ENCODE data around the gene STEAP4.
"Not testable (repeated sequence)": the region's sequence is repeated elsewhere in the genome, so short reads cannot be mapped to it uniquely, and the experiment has no call there.

STEAP4 gene

DNA sequence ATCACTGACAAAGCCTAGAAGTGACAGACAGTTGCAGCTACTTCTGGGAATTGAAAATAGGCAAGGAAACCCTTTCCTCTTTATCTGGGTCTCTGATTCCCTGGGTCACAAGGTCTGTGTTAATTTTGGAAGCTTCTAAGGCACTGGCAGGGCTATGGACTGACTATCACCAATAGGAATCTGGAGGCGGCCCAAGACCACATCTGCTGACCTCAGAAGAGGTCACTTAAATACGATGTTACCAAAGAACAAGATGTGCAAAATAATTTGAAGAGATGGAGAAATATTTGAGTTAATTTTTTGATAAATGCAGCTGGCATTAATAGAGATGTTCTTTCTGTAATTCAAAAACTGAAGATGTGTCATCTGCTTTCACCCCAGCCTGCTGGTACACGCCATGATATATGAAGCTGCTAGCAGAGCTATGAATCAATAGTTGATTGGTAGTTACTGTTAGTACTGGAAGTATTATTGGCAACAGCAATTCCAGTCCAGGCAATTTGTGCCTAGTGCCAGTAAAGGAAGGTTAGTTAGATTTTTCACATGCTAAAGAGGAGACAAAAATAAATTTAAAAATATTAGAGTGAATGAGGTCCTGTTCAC is 5.5 kb upstream of the STEAP4 start:
- DNase-seq (ENCODE audit: low read depth), result no peak

DNA sequence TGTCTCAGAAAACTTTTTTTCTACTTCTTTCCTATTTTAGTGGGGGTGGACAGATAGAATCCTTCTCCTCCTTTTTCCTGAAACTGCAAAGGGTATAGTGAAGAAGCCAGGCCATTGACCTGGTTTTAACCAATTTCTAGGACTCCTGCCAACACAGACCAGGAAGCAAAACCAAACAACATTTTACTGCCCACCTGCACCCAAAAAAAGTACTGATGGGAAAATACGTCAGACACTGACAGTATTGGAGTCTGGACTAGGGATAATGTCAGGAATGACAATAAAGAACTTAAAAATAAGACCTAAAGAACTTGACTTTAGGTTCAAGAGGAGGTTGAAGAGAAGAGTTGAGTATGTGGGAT is 5.0 kb upstream of the STEAP4 start:
- DNase-seq (ENCODE audit: low read depth), result no peak

DNA sequence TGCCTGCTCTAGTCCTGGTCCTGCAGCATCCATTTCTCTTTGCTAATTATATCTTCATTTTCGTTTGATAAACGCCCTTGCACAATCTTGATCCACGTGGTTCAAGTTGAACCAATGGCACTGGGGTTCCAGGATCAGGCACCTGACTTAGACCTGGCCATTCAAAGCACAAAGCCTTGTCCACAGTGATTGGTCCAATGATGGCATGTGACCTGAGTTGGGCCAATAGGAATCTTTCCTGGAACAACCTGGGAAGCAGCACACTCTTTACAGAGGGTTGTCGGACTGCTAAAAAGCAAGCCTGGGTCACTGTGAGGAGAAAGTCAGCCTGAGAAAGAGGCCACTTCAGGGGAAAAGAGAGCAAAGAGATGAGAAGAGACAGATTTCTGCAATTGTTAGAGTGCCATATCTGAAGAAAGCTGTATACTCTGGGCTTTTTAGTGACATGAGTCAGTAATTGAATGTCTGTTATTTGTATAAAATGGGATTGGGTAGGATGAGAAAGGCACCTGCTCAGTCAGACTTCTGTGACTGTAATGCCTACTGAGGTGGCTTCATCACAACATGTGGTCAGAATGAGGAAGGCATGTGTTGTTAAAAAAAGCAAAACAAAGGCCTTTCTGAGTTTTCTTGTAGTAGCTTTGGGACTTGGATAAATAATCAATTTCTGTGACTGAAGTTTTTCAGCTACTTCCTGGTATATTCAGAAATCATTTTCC is 4.4 kb upstream of the STEAP4 start:
- no peak for DNase-seq (ENCODE audit: low read depth)

DNA sequence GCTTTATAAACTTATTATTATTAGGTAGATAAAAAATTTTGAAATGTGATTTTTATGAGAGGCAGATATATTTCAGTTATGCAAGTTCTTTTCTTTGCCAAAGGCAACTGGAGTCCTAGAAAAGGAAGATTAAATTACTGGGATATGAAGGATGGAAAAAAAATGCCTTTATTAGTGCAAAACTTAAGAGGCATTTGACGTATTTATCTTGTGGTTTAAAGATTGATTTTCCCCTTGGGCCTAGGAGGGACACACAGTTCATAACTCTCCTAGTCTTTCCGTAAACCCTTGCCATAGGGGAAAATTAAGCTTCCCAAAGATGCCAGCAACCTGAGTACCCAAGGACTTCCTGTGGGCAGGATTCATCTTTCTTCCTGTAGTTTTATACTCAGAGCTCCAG is 3.1 kb upstream of the STEAP4 start:
- no peak for DNase-seq (ENCODE audit: low read depth)

DNA sequence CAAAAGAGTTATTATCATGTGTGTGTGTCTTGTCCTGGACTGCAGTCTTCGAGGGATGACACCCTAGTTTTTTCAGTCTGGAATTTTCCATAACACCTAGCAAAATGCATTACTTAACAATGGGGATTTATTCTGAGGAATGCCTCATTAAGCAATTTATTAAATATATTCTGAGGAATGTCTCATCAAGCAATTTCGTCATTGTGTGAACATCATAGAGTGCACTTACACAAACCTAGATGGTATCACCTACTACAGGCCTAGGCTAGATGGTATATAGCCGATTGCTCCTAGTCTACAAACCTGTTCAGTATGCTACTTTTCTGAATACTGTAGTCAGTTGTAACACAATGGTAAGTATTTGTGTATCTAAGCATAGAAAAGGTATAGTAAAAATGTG is 1.1 kb upstream of the STEAP4 start:
- DNase-seq (ENCODE audit: low read depth), result no peak

DNA sequence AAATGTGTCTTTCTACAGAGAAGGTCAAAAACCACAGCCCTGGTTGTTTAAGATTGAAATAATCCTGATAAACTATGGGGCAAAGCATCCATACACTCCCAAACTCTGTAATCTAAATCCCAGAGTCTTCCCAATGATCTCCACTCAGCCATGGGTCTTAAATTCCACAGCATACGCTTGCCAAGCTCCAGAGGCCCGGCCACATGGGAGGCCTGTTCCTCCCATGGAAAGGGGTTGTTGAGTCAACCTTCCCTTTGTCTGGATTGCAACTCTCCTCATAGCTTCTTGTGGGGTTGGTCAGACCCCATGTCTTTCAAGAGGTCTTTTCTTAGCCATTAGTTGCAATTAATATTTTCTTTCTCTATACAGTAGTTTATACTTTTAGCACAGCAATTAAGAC is 718 bp upstream of the STEAP4 start:
- DNase-seq (ENCODE audit: low read depth), result no peak

DNA sequence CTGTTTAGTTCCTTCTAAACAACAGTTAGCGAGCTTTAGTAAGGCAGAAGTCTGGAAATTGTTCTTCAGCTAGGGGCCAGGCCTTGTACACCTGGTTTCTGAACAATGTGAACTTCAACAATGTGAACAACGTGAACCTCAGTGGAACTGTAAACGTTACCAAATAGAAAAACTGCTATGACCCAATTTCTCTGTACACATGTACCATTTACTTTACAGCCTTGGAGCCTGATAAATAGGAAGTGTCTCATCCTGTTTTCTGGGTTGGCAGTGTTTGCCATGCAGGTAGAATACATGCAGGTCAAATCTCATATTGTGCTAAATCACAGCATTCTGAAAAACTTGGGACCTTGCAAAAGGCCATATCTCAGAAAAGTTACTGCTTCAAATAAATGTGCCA is 1.6 kb downstream of the STEAP4 start:
- DNase-seq (ENCODE audit: low read depth), result no peak

DNA sequence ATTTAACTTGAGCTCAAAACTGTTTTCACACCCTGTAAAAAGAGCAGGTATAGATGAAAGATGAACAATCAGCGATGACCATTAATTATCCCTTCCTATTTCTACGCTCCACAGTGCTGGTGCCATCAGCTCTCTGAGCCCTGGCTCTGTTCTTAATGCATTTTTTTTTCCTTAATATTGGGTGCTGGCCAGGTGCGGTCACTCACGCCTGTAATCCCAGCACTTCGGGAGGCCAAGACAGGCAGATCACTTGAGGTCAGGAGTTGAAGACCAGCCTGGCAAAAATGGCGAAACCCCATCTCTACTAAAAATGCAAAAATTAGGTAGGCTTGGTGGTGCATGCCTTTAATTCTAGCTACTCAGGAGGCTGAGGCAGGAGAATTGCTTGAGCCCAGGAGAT is 4.2 kb downstream of the STEAP4 start:
- no peak for DNase-seq (ENCODE audit: low read depth)

DNA sequence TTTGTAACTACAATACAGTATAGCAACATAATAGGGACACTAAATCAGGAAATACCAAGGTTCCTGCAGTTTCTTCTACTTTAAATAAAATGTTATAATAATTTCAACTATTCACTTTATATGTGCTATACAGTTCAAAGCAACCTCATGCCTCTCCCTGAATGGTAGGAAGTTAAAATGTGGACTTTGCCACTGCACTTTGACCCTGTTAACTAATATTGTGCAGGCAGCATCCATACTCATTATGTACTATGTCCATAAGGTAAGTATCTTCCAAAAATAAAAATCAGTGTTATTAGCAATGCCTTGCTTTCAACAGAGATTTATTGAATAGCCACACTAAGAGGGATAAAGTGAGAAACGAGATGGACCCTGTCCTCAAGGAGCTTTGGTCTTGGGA is 4.8 kb downstream of the STEAP4 start:
- DNase-seq (ENCODE audit: low read depth), result no peak

DNA sequence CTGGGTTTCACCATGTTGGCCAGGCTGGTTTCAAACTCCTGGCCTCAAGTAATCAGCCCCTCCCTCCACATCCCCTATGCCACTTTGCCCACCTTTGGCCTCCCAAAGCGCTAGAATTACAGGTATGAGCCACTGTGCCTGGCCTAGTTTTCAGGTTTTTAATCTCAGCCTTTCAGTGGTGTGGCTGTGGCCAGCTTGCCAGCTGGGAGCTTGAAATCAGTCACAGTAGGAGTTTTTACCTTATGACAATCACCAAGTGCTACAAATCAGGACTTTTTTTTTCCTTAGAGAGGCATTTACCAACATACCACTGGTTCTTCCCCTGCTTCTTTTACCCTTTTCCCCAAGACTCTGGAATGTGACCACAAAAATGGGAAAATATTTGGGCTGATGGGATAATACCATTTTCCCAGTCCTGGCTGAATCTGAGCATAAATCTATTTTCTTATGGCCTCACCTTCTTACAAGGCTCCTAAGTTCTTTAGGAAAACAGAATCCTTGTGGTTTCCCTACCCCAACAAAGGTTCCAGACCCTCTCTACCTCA is 6.2 kb downstream of the STEAP4 start:
- DNase-seq (ENCODE audit: low read depth), result no peak

DNA sequence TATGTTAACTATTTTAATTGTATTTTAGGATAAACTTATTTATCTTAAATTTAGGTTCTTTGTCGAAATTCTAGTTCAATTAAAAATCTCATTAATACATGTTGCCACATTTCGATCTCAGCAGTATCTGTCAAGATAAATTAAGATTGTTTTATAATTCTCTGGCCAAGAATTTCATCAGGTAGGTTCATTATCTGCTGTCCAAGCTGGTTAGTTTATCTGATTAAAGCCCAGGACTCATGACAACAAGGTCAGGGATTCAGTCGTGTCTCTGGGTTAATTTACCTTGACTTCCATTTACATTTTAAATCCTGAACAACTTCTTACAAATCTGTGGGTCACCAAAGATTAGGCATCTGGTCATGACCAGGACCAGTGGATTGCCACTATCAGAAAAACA is 7.6 kb downstream of the STEAP4 start:
- DNase-seq (ENCODE audit: low read depth), result no peak

DNA sequence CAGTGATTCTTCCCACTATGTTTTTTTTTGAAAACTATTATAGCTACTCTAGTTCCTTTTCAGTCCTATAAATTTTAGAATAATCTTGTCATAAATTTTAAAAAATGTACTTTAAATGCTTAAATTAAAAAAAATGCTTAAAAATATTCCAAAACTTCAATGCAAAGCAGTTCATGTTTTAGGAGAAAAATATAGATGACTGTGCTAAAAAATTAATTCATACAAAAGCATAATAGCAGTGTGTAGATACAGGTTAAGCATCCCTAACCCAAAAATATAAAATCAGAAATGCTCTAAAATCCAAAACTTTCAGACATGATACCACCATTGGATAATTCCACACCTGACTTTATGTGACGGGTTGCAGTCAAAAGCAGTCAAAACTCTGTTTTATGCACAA is 12.8 kb downstream of the STEAP4 start:
- no peak for DNase-seq (ENCODE audit: low read depth)

DNA sequence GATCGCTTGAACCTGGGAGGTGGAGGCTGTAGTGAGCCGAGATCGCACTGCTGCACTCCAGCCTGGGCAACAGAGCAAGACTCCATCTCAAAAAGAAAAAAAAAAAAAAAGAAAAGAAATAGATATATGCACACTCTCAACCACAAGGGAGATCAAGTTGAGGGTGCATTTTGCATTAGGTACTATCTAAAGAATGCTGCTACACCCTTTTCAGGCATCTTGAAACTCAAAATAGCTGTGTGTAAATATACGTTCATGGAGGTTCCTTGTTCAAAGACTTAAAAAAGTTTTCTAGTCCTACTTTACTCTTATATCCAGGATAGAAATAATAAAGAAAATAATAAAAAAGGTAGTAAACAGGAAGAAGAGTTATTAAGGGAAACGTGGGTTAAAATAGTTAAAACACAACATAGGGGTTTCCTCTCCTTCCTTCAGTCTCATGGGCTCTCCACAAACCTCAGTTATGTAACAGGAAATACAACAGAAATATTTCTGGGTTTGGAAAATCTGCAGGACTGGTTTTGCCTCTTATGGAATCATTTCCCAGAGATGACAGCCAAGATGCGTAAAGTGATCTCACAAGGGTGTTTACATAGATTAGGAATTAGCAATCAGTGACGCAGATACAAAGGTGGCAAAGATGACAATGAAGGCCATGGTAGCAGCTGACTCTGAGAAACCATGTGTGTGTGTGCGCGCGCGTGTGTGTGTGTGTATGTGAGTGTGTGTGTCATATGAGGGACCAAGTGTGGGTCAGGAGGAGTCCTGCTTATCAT is 15.1 kb downstream of the STEAP4 start:
- no peak for DNase-seq (ENCODE audit: low read depth)

DNA sequence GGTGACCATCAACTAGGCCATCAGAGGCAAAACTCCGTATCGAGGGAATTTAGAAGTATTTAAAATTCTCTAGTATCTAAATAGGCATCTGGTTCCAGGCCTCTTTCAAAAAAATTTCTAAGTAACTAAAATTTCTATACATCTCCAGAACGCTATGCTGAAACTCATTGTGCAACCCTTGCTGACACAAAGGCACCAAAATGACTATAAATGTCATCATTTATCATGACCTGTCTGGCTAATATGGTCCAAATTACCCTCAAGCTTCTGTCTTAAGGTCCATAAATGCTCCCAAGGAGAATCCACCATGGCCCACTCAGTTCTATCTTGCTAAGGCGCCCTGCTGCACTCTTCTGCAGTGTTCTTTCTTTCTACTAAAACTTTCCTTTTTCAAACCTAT is 16.2 kb downstream of the STEAP4 start:
- no peak for DNase-seq (ENCODE audit: low read depth)

DNA sequence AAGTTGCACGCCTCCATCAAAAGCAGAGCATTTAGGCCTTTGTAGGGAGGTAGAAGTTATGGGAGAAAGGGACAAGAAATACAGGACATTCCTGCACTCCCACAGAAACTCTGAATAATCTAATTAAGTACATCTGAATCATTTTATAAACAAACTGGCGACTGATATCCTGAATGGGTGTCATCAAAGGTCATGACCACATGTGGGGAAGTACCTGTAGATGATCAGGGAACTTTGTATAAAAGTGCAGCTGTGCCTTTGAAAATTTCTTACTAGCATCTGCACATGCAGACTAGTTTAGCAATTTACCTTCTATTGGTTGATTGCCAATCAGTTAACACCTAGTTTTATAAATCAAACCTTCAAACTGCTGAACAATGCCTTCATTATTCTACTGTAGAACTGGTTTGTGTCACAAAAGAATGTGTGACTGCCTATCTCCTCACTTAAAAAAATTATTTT is 17.1 kb downstream of the STEAP4 start:
- no peak for DNase-seq (ENCODE audit: low read depth)

DNA sequence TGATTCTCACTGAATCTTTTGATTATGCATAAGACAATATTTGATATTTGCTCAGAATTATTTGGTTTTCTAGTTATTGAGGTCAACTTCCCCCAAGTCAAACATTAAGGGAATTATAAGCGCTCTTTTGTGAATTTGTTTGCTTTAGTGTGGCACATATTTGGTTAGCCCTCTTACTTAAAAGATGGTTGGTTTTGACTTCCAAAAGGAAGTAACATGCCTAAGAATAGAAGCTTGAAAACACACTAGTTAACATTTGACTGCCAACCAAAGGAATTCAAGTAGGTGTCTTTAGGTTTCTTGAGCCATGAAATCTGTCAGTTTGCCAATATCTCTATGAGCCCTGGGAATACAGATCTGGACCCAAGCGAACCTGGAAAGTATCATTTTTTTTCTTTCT is 24.9 kb downstream of the STEAP4 start:
- DNase-seq (ENCODE audit: low read depth), result no peak

DNA sequence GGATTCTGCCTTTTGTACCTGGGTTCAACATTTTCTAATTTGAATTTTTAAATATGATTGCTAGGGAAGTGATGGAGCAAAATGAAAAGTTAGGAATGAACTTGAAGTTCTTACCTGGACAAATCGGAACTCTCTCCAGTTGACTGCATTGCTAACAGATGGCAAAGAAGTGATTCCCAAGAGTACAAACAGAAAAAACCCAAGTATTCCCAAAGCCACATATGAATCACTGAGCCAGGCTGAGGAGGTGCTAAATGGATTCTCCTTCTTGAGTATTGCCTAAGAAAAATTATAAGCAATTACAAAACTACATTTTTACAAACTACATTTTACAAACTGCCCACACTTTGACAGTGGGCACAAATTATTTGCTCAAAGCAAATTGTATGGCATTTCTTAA is 25.9 kb downstream of the STEAP4 start:
- no peak for DNase-seq (ENCODE audit: low read depth)

DNA sequence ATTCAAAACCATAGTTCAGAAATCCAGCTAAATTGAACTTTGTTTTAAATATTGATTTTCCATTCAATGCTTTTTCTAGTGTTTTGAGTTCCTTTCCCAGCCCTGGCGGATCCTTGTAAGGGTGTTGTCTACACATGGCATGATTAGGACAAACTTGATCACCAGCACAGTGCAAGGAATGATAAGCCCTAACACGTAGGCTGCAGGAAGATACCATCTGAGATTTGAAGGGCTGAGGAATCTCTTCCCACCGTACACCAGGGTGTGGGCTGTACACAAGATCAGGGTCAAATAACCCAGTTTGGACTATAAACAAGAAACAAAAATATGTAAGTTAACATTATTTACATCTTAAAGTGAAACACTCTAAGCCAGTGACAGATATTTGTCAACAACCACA is 27.4 kb downstream of the STEAP4 start:
- DNase-seq (ENCODE audit: low read depth), result no peak

DNA sequence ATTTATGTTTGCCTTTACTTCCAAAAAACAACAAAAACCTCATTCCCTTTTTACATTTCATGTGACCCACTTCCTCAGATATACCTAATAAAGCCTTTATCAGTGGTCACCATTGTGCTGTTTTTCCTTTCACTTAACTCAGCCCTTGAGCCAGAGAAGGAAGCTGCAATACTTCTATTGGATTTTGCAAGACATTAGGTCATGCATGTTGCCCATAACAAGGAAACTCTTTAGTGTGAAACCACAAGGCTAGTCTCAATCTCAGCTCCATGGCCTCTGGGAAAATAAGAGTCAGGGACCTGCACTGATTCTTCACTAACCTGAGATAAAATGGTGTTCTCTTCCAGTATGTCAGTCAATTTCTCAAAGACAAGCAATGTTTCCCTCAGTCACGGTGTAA is 27.8 kb downstream of the STEAP4 start:
- no peak for DNase-seq (ENCODE audit: low read depth)

DNA sequence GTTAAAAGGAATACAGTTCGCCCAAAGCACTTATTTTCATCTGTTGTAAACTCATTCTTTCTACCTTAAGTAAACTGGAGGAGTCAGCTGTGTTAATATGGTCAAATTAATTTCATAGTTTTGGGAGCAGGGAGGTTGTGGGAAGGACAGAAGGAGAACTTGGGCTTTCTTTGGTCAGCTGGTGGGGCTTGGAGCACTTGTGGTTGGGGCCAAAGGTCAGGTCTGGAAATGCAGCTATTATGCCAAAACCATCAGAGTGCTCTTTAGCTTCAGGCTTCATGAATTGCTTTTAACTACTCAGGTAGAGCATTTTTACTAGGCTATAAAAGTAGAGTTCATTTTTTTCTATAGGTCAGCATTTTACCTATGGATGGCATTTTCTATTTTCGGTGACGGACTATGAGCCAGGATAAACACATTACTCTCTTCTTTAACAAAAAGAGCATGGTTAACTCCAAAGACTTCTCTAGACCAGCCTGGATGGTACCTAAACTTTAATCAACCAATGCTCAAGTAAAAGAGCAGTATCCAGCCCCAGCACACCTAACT is 30.0 kb downstream of the STEAP4 start:
- DNase-seq (ENCODE audit: low read depth), result no peak

DNA sequence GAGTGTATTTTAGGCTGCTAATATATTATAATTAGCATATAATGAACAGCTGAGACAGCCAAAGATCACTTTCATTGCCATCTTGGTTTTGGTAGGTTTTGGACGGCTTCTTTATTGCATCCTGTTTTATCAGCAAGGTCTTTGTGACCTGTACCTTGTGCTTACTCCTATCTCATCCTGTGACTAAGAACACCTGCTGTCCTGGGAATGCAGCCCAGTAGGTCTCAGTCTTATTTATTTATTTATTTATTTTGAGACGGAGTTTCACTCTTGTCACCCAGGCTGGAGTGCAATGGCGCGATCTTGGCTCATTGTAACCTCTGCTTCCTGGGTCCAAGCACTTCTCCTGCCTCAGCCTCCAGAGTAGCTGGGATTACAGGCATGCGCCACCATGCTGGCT is 31.8 kb downstream of the STEAP4 start:
- DNase-seq (ENCODE audit: low read depth), result not testable (repeated sequence)

DNA sequence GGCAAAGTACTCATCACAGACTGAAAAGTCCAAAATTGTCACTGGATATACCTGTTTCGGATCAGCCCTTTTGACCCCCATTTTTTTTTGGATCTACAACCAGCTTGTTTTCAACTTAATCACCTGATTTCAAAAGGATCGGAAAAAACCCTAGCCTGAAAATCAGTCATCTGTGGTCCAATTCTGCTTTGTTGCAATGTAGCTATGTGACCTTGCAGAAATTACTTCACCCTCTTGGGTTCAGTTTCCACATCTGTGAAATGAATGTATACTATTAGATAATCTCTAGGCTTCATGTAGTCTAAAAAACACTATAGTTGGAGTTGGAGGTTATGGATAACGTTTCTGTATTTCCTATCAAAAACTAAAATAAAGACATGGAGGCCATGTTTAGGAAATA is 37.1 kb downstream of the STEAP4 start:
- no peak for DNase-seq (ENCODE audit: low read depth)

DNA sequence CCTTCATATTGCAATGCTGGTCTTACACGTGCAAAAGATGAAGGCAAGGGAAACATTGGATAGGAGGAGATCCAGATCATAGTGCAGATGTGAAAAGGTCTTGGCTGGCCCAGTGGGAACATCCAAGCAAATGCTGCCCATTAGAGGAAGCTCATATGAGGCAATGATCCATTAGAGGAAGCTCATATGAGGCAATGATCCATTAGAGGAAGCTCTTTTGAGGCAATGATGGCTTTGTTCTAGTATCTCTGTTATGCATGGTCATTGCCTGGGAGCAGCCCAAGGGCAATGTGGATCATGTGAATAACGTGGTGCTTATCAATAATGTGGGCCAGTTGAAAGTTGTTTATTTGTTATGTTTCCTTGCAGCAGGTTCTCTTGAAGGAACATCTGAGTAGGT is 37.8 kb downstream of the STEAP4 start:
- no peak for DNase-seq (ENCODE audit: low read depth)

All from stimulated activated CD8-positive, alpha-beta memory T cell treated with anti-CD3 and anti-CD28 coated beads, Interleukin-15, amount 100 ng/mL, for 1 hour (primary cell).